Hepatocyte (in vitro differentiated cells): ENCODE data around the gene ARL8B. TPM values are rescaled to one million over a fixed set of nuclear protein-coding genes. Genes with fewer than 3 reads are reported as not detected.
A peak's percentile ranks its signal among the peaks of the same experiment; 100 is the strongest.

ENCODE experiments used
- DNase-seq: peaks from one replicate; pipeline ENCODE4 v3.0.0-alpha.2; 2016; ENCODE audit warnings: low spot score
- H2AFZ ChIP-seq: fragments of 200-600 bp; sonication (generic); 2 replicates; pipeline ENCODE4 v1.6.0; 2016; ENCODE audit warnings: antibody characterized with exemption, mild to moderate bottlenecking
- H3K27ac ChIP-seq: fragments of 200-600 bp; sonication (generic); 2 replicates; pipeline ENCODE4 v1.5.1; 2016; ENCODE audit warnings: mild to moderate bottlenecking
- H3K27me3 ChIP-seq: fragments of 200-600 bp; sonication (generic); 2 replicates; pipeline ENCODE4 v1.6.1; 2016
- H3K36me3 ChIP-seq: fragments of 200-600 bp; sonication (generic); replicated peaks from 2 replicates; pipeline ENCODE4 v1.5.1; 2016; ENCODE audit warnings: low read depth; ENCODE audit not compliant: insufficient read depth
- H3K4me1 ChIP-seq: fragments of 200-600 bp; sonication (generic); 2 replicates; pipeline ENCODE4 v1.5.1; 2016; ENCODE audit warnings: mild to moderate bottlenecking, moderate library complexity; ENCODE audit not compliant: insufficient read depth
- H3K4me2 ChIP-seq: fragments of 200-600 bp; sonication (generic); 2 replicates; pipeline ENCODE4 v1.6.0; 2016
- H3K4me3 ChIP-seq: fragments of 200-600 bp; sonication (generic); 2 replicates; pipeline ENCODE4 v1.5.1; 2016; ENCODE audit warnings: mild to moderate bottlenecking
- H3K79me2 ChIP-seq: fragments of 200-600 bp; sonication (generic); 2 replicates; pipeline ENCODE4 v1.6.0; 2017; ENCODE audit warnings: mild to moderate bottlenecking
- H3K9me2 ChIP-seq: fragments of 200-600 bp; sonication (generic); replicated peaks from 2 replicates; pipeline ENCODE4 v1.6.0; 2017; ENCODE audit warnings: mild to moderate bottlenecking; ENCODE audit not compliant: insufficient read depth
- H3K9me3 ChIP-seq: fragments of 200-600 bp; sonication (generic); 2 replicates; pipeline ENCODE4 v1.5.1; 2016; ENCODE audit warnings: low read depth, mild to moderate bottlenecking
- H4K20me1 ChIP-seq: fragments of 200-600 bp; sonication (generic); 2 replicates; pipeline ENCODE4 v1.6.0; 2016; ENCODE audit warnings: mild to moderate bottlenecking; ENCODE audit not compliant: insufficient read depth, poor library complexity, severe bottlenecking
- CTCF ChIP-seq: fragments of 200-600 bp; sonication (generic); IDR thresholded peaks from 2 replicates; pipeline ENCODE4 v1.5.1; 2016; ENCODE audit warnings: antibody characterized with exemption, mild to moderate bottlenecking; ENCODE audit not compliant: poor library complexity
- EZH2 ChIP-seq: fragments of 200-600 bp; sonication (generic); IDR thresholded peaks from 2 replicates; pipeline ENCODE4 v1.6.1; 2016; ENCODE audit warnings: antibody characterized with exemption, mild to moderate bottlenecking, borderline replicate concordance
- EZH2phosphoT487 ChIP-seq: fragments of 200-600 bp; sonication (generic); IDR thresholded peaks from one replicate; pipeline ENCODE4 v1.6.1; 2018; ENCODE audit warnings: antibody characterized with exemption, mild to moderate bottlenecking, low read depth, moderate library complexity; ENCODE audit not compliant: unreplicated experiment, severe bottlenecking
- WGBS: methylation state at CpG from one replicate; pipeline ENCODE4 v1.1.6; 2016; ENCODE audit warnings: low lambda C conversion rate; ENCODE audit errors: missing lambda C conversion rate; 5-methylcytosine and 5-hydroxymethylcytosine counted together
- polyA plus RNA-seq: library from polyadenylated mRNA; unstranded; fragments of >200 nt; fragmentation: Nextera tagmentation; extraction: Ambion mirVana; gene quantifications from 2 replicates; pipeline ENCODE4 v1.2.1, GENCODE V29; 2016
- total RNA-seq: library from RNA; depleted of rRNA; stranded (reverse); fragments of >200 nt; gene quantifications from 2 replicates; pipeline ENCODE4 v1.2.3, GENCODE V29; 2014

Gene ARL8B
- total and polyA plus RNA-seq, 2 experiments from 2014 or later = 58.1 to 94.4 TPM

- no peaks in the 10 kb centered on the region for H3K27me3 ChIP-seq
- no peaks in the 10 kb centered on the region for H3K36me3 ChIP-seq
- H3K9me3 ChIP-seq = no peaks in the 10 kb centered on the region
- no peaks in the 10 kb centered on the region for H3K4me1 ChIP-seq
- H4K20me1 ChIP-seq = no peaks in the 10 kb centered on the region
- H3K4me3 ChIP-seq = no peak overlapping the region
- TF ChIP-seq EZH2phosphoT487 = no peak
- no peak for TF ChIP-seq CTCF
- no peak for TF ChIP-seq EZH2
- H3K9me2 ChIP-seq = no peaks in the 10 kb centered on the region
- no peaks in the 10 kb centered on the region for H3K79me2 ChIP-seq
- 57% methylated on average over 1 of the region's 1 CpG for WGBS
- no peak for DNase-seq
- no peak overlapping the region for H2AFZ ChIP-seq
- no peak overlapping the region for H3K4me2 ChIP-seq
- no peak overlapping the region for H3K27ac ChIP-seq
Measured at GRCh38 chr3:5092018-5092417, 30.1 kb upstream of the ARL8B start.

- Histone ChIP-seq H3K4me2 (no peak overlapping the region), H3K9me3 (no peaks in the 10 kb centered on the region), H3K4me1 (no peaks in the 10 kb centered on the region), H3K27me3 (no peaks in the 10 kb centered on the region), H4K20me1 (no peaks in the 10 kb centered on the region), H3K9me2 (no peaks in the 10 kb centered on the region), H2AFZ (no peak overlapping the region), H3K79me2 (no peaks in the 10 kb centered on the region), H3K4me3 (no peak overlapping the region), H3K27ac (no peak overlapping the region), H3K36me3 (no peaks in the 10 kb centered on the region)
- TF ChIP-seq CTCF (no peak), EZH2 (no peak), EZH2phosphoT487 (no peak)
- DNase-seq = no peak
- 68% methylated on average over 2 of the region's 2 CpGs for WGBS
Measured at GRCh38 chr3:5093731-5094130, 28.4 kb upstream of the ARL8B start.

DNA sequence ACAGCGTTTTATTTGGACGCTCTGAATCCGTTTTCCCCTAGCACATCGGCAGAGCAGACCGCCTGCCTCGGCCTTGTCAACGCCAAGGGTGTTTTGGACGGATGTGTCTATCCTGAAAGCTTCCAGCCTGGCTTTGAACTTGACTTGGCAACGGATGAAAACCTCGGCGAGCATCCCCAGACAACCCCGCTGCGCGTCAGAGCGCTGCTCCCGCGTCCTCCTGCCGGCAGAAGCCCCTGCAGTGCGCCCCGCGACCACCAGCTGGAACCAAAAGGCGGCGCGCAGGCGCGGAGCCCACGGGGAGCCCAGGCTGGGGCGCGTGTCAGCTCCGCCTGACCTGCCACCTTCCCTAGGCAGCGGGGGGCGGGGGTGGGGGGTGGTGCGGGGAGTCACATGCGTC lies 26.2 kb upstream of the ARL8B start:
- 6% methylated on average over 34 of the region's 34 CpGs for WGBS
- Histone ChIP-seq H3K79me2 (no peaks in the 10 kb centered on the region), H3K9me3 (no peaks in the 10 kb centered on the region), H3K4me1 (no peaks in the 10 kb centered on the region), H3K36me3 (no peaks in the 10 kb centered on the region), H2AFZ (no peak overlapping the region), H3K9me2 (no peaks in the 10 kb centered on the region), H3K4me2 (peak overlapping the region; percentile 75), H3K27ac (no peak overlapping the region), H3K27me3 (no peaks in the 10 kb centered on the region), H3K4me3 (no peak overlapping the region), H4K20me1 (no peaks in the 10 kb centered on the region)
- peak; percentile 26 for TF ChIP-seq CTCF
- TF ChIP-seq EZH2 = no peak
- TF ChIP-seq EZH2phosphoT487 = no peak
- peak; percentile 65 for DNase-seq

GRCh38 chr3:5096336-5097008 lies 25.6 kb upstream of the ARL8B start:
- H4K20me1 ChIP-seq = no peaks in the 10 kb centered on the region
- H3K79me2 ChIP-seq = no peaks in the 10 kb centered on the region
- no peak overlapping the region for H3K27ac ChIP-seq
- H3K9me2 ChIP-seq = no peaks in the 10 kb centered on the region
- no peak for TF ChIP-seq EZH2phosphoT487
- TF ChIP-seq EZH2 = no peak
- TF ChIP-seq CTCF = no peak
- H3K4me2 ChIP-seq = peak overlapping the region; percentile 75
- H2AFZ ChIP-seq = no peak overlapping the region
- DNase-seq = no peak
- no peaks in the 10 kb centered on the region for H3K36me3 ChIP-seq
- H3K4me3 ChIP-seq = no peak overlapping the region
- H3K4me1 ChIP-seq = no peaks in the 10 kb centered on the region
- no peaks in the 10 kb centered on the region for H3K9me3 ChIP-seq
- 61% methylated on average over 11 of the region's 11 CpGs for WGBS
- H3K27me3 ChIP-seq = no peaks in the 10 kb centered on the region
